Liver (tissue), 9 donors: ENCODE data around the gene SHMT2. TPM values are rescaled to one million over a fixed set of nuclear protein-coding genes. Genes with fewer than 3 reads are reported as not detected.

Experiments used
- DNase-seq: peaks from one replicate; pipeline ENCODE4 v3.0.0-alpha.2; 2017; ENCODE audit warnings: low spot score
- H3K27ac ChIP-seq, 2 donors: one replicate each; pipeline ENCODE4 v1.7.0; 2013; ENCODE audit warnings: inconsistent platforms in 2 of 2, low read length in 2 of 2, control low read depth in 1 of 2, low read depth in 1 of 2, mild to moderate bottlenecking in 1 of 2
- H3K27me3 ChIP-seq, 4 donors: one replicate each; pipeline versions ENCODE4 v1.6.1 to v1.7.0; 2013; ENCODE audit warnings: low read length in 3 of 4, inconsistent platforms in 1 of 4, mild to moderate bottlenecking in 1 of 4, moderate library complexity in 1 of 4; ENCODE audit not compliant: control insufficient read depth in 4 of 4, insufficient read depth in 4 of 4
- H3K36me3 ChIP-seq, 4 donors: one replicate each; pipeline versions ENCODE4 v1.6.1 to v1.7.0; 2013; ENCODE audit warnings: low read length in 3 of 4, mild to moderate bottlenecking in 3 of 4, low read depth in 1 of 4, moderate library complexity in 1 of 4; ENCODE audit not compliant: control insufficient read depth in 4 of 4, insufficient read depth in 3 of 4
- H3K4me1 ChIP-seq, 4 donors: one replicate each; pipeline versions ENCODE4 v1.6.1 to v1.7.0; 2013; ENCODE audit warnings: low read length in 3 of 4, mild to moderate bottlenecking in 3 of 4, moderate library complexity in 1 of 4; ENCODE audit not compliant: control insufficient read depth in 4 of 4, insufficient read depth in 4 of 4
- H3K4me3 ChIP-seq, 3 donors: one replicate each; pipeline versions ENCODE4 v1.6.1 to v1.7.0; 2013; ENCODE audit warnings: low read length in 3 of 3, control low read depth in 1 of 3, low read depth in 1 of 3, mild to moderate bottlenecking in 1 of 3
- H3K9ac ChIP-seq, 2 donors: one replicate each; pipeline ENCODE4 v1.7.0; 2013; ENCODE audit warnings: low read length in 2 of 2, mild to moderate bottlenecking in 2 of 2, moderate library complexity in 2 of 2, control low read depth in 1 of 2, low read depth in 1 of 2
- H3K9me3 ChIP-seq, 4 donors: one replicate each; pipeline versions ENCODE4 v1.6.1 to v1.7.0; 2013; ENCODE audit warnings: low read length in 3 of 4; ENCODE audit not compliant: control insufficient read depth in 4 of 4
- EGR1 ChIP-seq, 2 donors: IDR thresholded peaks; 2 replicates each; pipeline ENCODE4 v1.6.1; 2016 to 2018; ENCODE audit warnings: antibody characterized with exemption in 2 of 2, low read depth in 2 of 2
- FOXA1 ChIP-seq: IDR thresholded peaks from 2 replicates; pipeline ENCODE4 v1.6.1; 2016; ENCODE audit warnings: antibody characterized with exemption
- FOXA2 ChIP-seq: IDR thresholded peaks from 2 replicates; pipeline ENCODE4 v1.6.1; 2016; ENCODE audit warnings: antibody characterized with exemption
- GABPA ChIP-seq, 2 donors: IDR thresholded peaks in 1 of 2; conservative IDR thresholded peaks in 1 of 2; 2 replicates each; pipeline ENCODE4 v1.6.1; 2016; ENCODE audit warnings: antibody characterized with exemption in 2 of 2, mild to moderate bottlenecking in 1 of 2, moderate library complexity in 1 of 2
- HNF4A ChIP-seq, 2 donors: conservative IDR thresholded peaks; 2 replicates each; pipeline ENCODE4 v1.6.1; 2016; ENCODE audit warnings: antibody characterized with exemption in 2 of 2, mild to moderate bottlenecking in 2 of 2
- JUND ChIP-seq, 2 donors: IDR thresholded peaks; 2 replicates each; pipeline ENCODE4 v1.6.1; 2016; ENCODE audit warnings: antibody characterized with exemption in 2 of 2
- NR2F2 ChIP-seq: IDR thresholded peaks from 2 replicates; pipeline ENCODE4 v1.6.1; 2016; ENCODE audit warnings: antibody characterized with exemption
- RAD21 ChIP-seq, 2 donors: IDR thresholded peaks; 2 replicates each; pipeline ENCODE4 v1.6.1; 2016; ENCODE audit warnings: antibody characterized with exemption in 2 of 2, mild to moderate bottlenecking in 2 of 2
- RXRA ChIP-seq, 2 donors: IDR thresholded peaks; 2 replicates each; pipeline ENCODE4 v1.6.1; 2017 to 2018; ENCODE audit warnings: antibody characterized with exemption in 2 of 2, mild to moderate bottlenecking in 1 of 2
- SP1 ChIP-seq: IDR thresholded peaks from 2 replicates; pipeline ENCODE4 v1.6.1; 2018; ENCODE audit warnings: antibody characterized with exemption, mild to moderate bottlenecking
- YY1 ChIP-seq: IDR thresholded peaks from 2 replicates; pipeline ENCODE4 v1.6.1; 2016; ENCODE audit warnings: antibody characterized with exemption, mild to moderate bottlenecking
- WGBS: extraction: QIAGEN DNeasy Blood & Tissue Kit; methylation state at CpG from one replicate; pipeline ENCODE4 v1.1.7; 2013; 5-methylcytosine and 5-hydroxymethylcytosine counted together
- polyA plus RNA-seq, 2 donors: library from polyadenylated mRNA; stranded (reverse) in 1 of 2; unstranded in 1 of 2; fragments of 200-250 nt in 1 of 2; fragments of >200 nt in 1 of 2; fragmentation: Nextera tagmentation in 1 of 2; extraction: Ambion mirVana in 1 of 2; gene quantifications; one replicate each; pipeline versions ENCODE4 v1.2.1 to v1.2.3, GENCODE V29; 2013 to 2015
- total RNA-seq, 2 donors: library from RNA; depleted of rRNA; stranded (reverse); fragments of >200 nt; gene quantifications; one replicate each; pipeline ENCODE4 v1.2.3, GENCODE V29; 2014
- TF ChIP-seq, protein P1 (sequence below): IDR thresholded peaks from 2 replicates; pipeline ENCODE4 v1.6.1; 2016; ENCODE audit warnings: antibody characterized with exemption
- TF ChIP-seq, protein P2 (sequence below): fragments of 150-350 bp; IDR thresholded peaks from 2 replicates; pipeline ENCODE4 v1.5.1; 2017; ENCODE audit warnings: improper control_type of control experiment, low read depth, low read length; ENCODE audit not compliant: missing input control
- TF ChIP-seq, protein P3 (sequence below): IDR thresholded peaks from 2 replicates; pipeline ENCODE4 v1.6.1; 2016; ENCODE audit warnings: antibody characterized with exemption
- TF ChIP-seq, protein P4 (sequence below): IDR thresholded peaks from 2 replicates; pipeline ENCODE4 v1.6.1; 2016; ENCODE audit warnings: antibody characterized with exemption, mild to moderate bottlenecking
- TF ChIP-seq, protein P5 (sequence below): IDR thresholded peaks from 2 replicates; pipeline ENCODE4 v1.6.1; 2016; ENCODE audit warnings: antibody characterized with exemption
- donor health status: healthy.
- donor health status: healthy.
- donor health status: healthy.
- donor health status: healthy.
- donor health status: healthy.

SHMT2 gene
- total and polyA plus RNA-seq, 4 donors: 66.7 to 276 (median 179) TPM

DNA sequence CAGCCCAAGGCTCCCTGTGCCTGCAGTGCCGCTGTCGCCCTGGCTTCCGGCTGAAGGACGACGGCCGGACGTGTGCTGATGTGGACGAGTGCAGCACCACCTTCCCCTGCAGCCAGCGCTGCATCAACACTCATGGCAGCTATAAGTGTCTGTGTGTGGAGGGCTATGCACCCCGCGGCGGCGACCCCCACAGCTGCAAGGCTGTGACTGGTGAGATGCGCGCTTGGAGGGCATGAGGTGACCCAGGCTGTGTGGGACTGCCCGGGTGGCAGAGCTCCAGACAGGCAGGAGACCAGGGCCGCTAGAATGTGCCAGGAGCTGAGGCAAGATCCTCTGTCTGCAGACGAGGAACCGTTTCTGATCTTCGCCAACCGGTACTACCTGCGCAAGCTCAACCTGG is 32.6 kb upstream of the SHMT2 start (continued):
- TF ChIP-seq, protein P1, sequence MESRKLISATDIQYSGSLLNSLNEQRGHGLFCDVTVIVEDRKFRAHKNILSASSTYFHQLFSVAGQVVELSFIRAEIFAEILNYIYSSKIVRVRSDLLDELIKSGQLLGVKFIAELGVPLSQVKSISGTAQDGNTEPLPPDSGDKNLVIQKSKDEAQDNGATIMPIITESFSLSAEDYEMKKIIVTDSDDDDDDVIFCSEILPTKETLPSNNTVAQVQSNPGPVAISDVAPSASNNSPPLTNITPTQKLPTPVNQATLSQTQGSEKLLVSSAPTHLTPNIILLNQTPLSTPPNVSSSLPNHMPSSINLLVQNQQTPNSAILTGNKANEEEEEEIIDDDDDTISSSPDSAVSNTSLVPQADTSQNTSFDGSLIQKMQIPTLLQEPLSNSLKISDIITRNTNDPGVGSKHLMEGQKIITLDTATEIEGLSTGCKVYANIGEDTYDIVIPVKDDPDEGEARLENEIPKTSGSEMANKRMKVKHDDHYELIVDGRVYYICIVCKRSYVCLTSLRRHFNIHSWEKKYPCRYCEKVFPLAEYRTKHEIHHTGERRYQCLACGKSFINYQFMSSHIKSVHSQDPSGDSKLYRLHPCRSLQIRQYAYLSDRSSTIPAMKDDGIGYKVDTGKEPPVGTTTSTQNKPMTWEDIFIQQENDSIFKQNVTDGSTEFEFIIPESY: no peak
- no peak for TF ChIP-seq FOXA1
- TF ChIP-seq FOXA2: no peak
- TF ChIP-seq GABPA (IDR thresholded peaks at IDR 0.05 in 1 of 2, conservative IDR thresholded peaks at IDR 0.05 in 1 of 2): no peak
- TF ChIP-seq NR2F2: no peak
- TF ChIP-seq HNF4A (conservative IDR thresholded peaks at IDR 0.05): no peak

DNA sequence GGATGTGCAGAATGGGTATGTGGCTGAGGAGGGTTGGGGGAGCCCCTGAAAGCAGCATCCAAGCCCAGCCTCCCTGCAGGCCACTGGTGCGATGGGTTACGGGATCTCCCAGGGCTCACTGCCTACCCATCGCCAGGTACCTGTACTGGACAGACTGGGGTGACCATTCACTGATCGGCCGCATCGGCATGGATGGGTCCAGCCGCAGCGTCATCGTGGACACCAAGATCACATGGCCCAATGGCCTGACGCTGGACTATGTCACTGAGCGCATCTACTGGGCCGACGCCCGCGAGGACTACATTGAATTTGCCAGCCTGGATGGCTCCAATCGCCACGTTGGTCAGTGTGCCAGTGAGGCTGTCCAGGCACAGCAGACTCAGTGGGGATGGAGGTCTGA is 31.2 kb upstream of the SHMT2 start:
- peaks cover 53 to 99% (median 74%) of the 10 kb centered on the region in 4 donors for H3K36me3 ChIP-seq
- H3K9ac ChIP-seq: no peak overlapping the region
- DNase-seq: no peak
- H3K27ac ChIP-seq: no peak overlapping the region
- H3K4me1 ChIP-seq: no peaks in the 10 kb centered on the region
- H3K4me3 ChIP-seq: no peak overlapping the region
- TF ChIP-seq YY1 (no peak), EGR1 (IDR thresholded peaks at IDR 0.05; ENCODE audit: low read depth in 2 of 2) (no peak), JUND (IDR thresholded peaks at IDR 0.05) (no peak), RXRA (IDR thresholded peaks at IDR 0.05) (no peak), HNF4A (conservative IDR thresholded peaks at IDR 0.05) (no peak), RAD21 (IDR thresholded peaks at IDR 0.05) (no peak), GABPA (IDR thresholded peaks at IDR 0.05 in 1 of 2, conservative IDR thresholded peaks at IDR 0.05 in 1 of 2) (no peak), SP1 (no peak), NR2F2 (no peak)
- TF ChIP-seq, protein P2, sequence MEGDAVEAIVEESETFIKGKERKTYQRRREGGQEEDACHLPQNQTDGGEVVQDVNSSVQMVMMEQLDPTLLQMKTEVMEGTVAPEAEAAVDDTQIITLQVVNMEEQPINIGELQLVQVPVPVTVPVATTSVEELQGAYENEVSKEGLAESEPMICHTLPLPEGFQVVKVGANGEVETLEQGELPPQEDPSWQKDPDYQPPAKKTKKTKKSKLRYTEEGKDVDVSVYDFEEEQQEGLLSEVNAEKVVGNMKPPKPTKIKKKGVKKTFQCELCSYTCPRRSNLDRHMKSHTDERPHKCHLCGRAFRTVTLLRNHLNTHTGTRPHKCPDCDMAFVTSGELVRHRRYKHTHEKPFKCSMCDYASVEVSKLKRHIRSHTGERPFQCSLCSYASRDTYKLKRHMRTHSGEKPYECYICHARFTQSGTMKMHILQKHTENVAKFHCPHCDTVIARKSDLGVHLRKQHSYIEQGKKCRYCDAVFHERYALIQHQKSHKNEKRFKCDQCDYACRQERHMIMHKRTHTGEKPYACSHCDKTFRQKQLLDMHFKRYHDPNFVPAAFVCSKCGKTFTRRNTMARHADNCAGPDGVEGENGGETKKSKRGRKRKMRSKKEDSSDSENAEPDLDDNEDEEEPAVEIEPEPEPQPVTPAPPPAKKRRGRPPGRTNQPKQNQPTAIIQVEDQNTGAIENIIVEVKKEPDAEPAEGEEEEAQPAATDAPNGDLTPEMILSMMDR: no peak
- TF ChIP-seq, protein P3, sequence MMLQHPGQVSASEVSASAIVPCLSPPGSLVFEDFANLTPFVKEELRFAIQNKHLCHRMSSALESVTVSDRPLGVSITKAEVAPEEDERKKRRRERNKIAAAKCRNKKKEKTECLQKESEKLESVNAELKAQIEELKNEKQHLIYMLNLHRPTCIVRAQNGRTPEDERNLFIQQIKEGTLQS: no peak
- TF ChIP-seq, protein P4, sequence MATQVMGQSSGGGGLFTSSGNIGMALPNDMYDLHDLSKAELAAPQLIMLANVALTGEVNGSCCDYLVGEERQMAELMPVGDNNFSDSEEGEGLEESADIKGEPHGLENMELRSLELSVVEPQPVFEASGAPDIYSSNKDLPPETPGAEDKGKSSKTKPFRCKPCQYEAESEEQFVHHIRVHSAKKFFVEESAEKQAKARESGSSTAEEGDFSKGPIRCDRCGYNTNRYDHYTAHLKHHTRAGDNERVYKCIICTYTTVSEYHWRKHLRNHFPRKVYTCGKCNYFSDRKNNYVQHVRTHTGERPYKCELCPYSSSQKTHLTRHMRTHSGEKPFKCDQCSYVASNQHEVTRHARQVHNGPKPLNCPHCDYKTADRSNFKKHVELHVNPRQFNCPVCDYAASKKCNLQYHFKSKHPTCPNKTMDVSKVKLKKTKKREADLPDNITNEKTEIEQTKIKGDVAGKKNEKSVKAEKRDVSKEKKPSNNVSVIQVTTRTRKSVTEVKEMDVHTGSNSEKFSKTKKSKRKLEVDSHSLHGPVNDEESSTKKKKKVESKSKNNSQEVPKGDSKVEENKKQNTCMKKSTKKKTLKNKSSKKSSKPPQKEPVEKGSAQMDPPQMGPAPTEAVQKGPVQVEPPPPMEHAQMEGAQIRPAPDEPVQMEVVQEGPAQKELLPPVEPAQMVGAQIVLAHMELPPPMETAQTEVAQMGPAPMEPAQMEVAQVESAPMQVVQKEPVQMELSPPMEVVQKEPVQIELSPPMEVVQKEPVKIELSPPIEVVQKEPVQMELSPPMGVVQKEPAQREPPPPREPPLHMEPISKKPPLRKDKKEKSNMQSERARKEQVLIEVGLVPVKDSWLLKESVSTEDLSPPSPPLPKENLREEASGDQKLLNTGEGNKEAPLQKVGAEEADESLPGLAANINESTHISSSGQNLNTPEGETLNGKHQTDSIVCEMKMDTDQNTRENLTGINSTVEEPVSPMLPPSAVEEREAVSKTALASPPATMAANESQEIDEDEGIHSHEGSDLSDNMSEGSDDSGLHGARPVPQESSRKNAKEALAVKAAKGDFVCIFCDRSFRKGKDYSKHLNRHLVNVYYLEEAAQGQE: no peak
- TF ChIP-seq, protein P5, sequence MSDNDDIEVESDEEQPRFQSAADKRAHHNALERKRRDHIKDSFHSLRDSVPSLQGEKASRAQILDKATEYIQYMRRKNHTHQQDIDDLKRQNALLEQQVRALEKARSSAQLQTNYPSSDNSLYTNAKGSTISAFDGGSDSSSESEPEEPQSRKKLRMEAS: no peak
- H3K9me3 ChIP-seq: no peaks in the 10 kb centered on the region
- whole genome bisulfite sequencing: 94% methylated on average over 17 of the region's 17 CpGs
- no peaks in the 10 kb centered on the region for H3K27me3 ChIP-seq
